ENCODE data around the gene CYP19A1. TPM values are rescaled to one million over a fixed set of nuclear protein-coding genes. Genes with fewer than 3 reads are reported as not detected.

The CYP19A1 gene
- total and polyA plus RNA-seq, 7 experiments from 2014 or later = 0.48 to 1.4 TPM; not detected in 5

Small RNA genes within 50 kb of the gene (microRNA-seq; reads per million reads assigned to microRNA genes)
- not detected for gene MIR4713 (ENCODE audit: borderline microRNAs expressed)
- not detected for gene MIR7973-1 (ENCODE audit: borderline microRNAs expressed)
- not detected for gene MIR7973-2 (ENCODE audit: borderline microRNAs expressed)

Other genes with a start within 250 kb of the CYP19A1 start
- not detected for gene TNFAIP8L3, start 243.7 kb downstream of the CYP19A1 start, total RNA-seq
- not detected for gene TNFAIP8L3, start 243.7 kb downstream of the CYP19A1 start, polyA plus RNA-seq
- not detected for gene GLDN, start 3.1 kb upstream of the CYP19A1 start, total RNA-seq
- not detected for gene GLDN, start 3.1 kb upstream of the CYP19A1 start, polyA plus RNA-seq

Data from naive thymus-derived CD4-positive, alpha-beta T cell (primary cell).